HG03354 (cell line): Measurements from ENCODE around the gene BPIFB4.
"Not testable (repeated sequence)": the region's sequence is repeated elsewhere in the genome, so short reads cannot be mapped to it uniquely, and the experiment has no call there.

ENCODE experiments used
- ATAC-seq: cut with Tn5 transposase; IDR thresholded peaks from one replicate; pipeline ENCODE4 v1.9.1; 2021; ENCODE audit warnings: mild to moderate bottlenecking; ENCODE audit not compliant: unreplicated experiment, poor library complexity, severe bottlenecking

BPIFB4 gene

GRCh38 chr20:33111306-33111705 is 31.9 kb downstream of the BPIFB4 start:
- ATAC-seq, result no peak

- no peak for ATAC-seq
These were observed 33.3 kb downstream of the BPIFB4 start for GRCh38 chr20:33112547-33113386.

- ATAC-seq, result no peak
These were observed 34.0 kb downstream of the BPIFB4 start for GRCh38 chr20:33113387-33113908.

GRCh38 chr20:33115501-33115900 is 36.1 kb downstream of the BPIFB4 start:
- ATAC-seq, result not testable (repeated sequence)

- no peak for ATAC-seq
These were observed 40.6 kb downstream of the BPIFB4 start for GRCh38 chr20:33119725-33120720.

- ATAC-seq, result no peak
These were observed 41.5 kb downstream of the BPIFB4 start for GRCh38 chr20:33120934-33121333.

- ATAC-seq, result not testable (repeated sequence)
These were observed 42.9 kb downstream of the BPIFB4 start for GRCh38 chr20:33122297-33122696.

GRCh38 chr20:33124261-33124660 is 44.8 kb downstream of the BPIFB4 start:
- ATAC-seq, result no peak

GRCh38 chr20:33124994-33125393 is 45.6 kb downstream of the BPIFB4 start:
- no peak for ATAC-seq

- no peak for ATAC-seq
These were observed 46.5 kb downstream of the BPIFB4 start for GRCh38 chr20:33125983-33126382.

- no peak for ATAC-seq
These were observed 48.1 kb downstream of the BPIFB4 start for GRCh38 chr20:33127422-33128097.

GRCh38 chr20:33130568-33131061 is 51.2 kb downstream of the BPIFB4 start:
- no peak for ATAC-seq

- no peak for ATAC-seq
These were observed 52.6 kb downstream of the BPIFB4 start for GRCh38 chr20:33131949-33132473.

GRCh38 chr20:33132513-33133372 is 53.3 kb downstream of the BPIFB4 start:
- ATAC-seq, result no peak

- ATAC-seq, result no peak
These were observed 54.0 kb downstream of the BPIFB4 start for GRCh38 chr20:33133373-33133941.

- no peak for ATAC-seq
These were observed 57.8 kb downstream of the BPIFB4 start for GRCh38 chr20:33137195-33137594.

GRCh38 chr20:33139467-33139866 is 60.0 kb downstream of the BPIFB4 start:
- no peak for ATAC-seq

- no peak for ATAC-seq
These were observed 66.1 kb downstream of the BPIFB4 start for GRCh38 chr20:33145521-33145920.
